HG03045 (cell line): ENCODE data around the gene VSIG4.
"Not testable (repeated sequence)": the region's sequence is repeated elsewhere in the genome, so short reads cannot be mapped to it uniquely, and the experiment has no call there.

Source experiments
- ATAC-seq: cut with Tn5 transposase; IDR thresholded peaks from one replicate; pipeline ENCODE4 v1.9.1; 2021; ENCODE audit warnings: mild to moderate bottlenecking, moderate library complexity; ENCODE audit not compliant: unreplicated experiment

VSIG4 gene

GRCh38 chrX:65985922-65986588 lies 53.8 kb downstream of the VSIG4 start:
- peak; percentile 80 for ATAC-seq

- no peak for ATAC-seq
Measured at GRCh38 chrX:65985211-65985610, 54.7 kb downstream of the VSIG4 start.

- not testable (repeated sequence) for ATAC-seq
Measured at GRCh38 chrX:65977161-65977560, 62.7 kb downstream of the VSIG4 start.

DNA sequence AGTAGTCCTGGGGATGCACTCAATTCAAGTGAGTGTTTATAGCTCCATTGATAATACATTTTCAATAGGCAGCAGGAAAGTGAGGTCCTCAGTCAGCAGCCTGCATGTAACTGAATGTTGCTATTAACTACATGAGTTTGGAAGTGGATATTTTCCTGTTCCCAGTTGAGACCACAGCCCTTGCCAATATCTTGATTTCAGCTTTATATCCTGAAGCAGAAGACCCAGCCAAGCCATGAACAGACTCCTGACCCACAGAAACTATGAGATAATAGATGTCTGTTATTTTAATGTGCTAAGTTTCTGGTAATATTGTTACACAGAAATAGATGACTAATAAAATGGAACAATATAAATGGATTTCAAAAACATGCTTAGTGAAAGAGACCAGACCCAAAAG lies 63.7 kb downstream of the VSIG4 start:
- ATAC-seq: no peak

- ATAC-seq: not testable (repeated sequence)
Measured at GRCh38 chrX:65975161-65975751, 64.6 kb downstream of the VSIG4 start.
